Central memory CD8-positive, alpha-beta T cell (primary cell): ENCODE results near the gene C6orf132.
A peak's percentile ranks its signal among the peaks of the same experiment; 100 is the strongest.

Experiments used
- ATAC-seq: fragments of 150-1000 bp; cut with Tn5 transposase; replicated peaks from 2 replicates; pipeline ENCODE4 v1.10.0; 2022; ENCODE audit warnings: mild to moderate bottlenecking, moderate FRiP score, moderate number of reproducible peaks; ENCODE audit not compliant: poor library complexity, severe bottlenecking; ENCODE audit errors: extremely low read depth
- DNase-seq, 2 donors: peaks; one replicate each; pipeline ENCODE4 v3.0.0; 2021; ENCODE audit warnings: low spot score in 2 of 2
- H3K27ac Mint-ChIP-seq: one replicate; pipeline ENCODE4 v1.8.0; 2022; ENCODE audit warnings: low read depth, mild to moderate bottlenecking, moderate library complexity, mixed read lengths
- H3K27me3 Mint-ChIP-seq: one replicate; pipeline ENCODE4 v1.8.0; 2022; ENCODE audit warnings: mixed read lengths
- H3K36me3 Mint-ChIP-seq: one replicate; pipeline ENCODE4 v1.8.0; 2022; ENCODE audit warnings: mild to moderate bottlenecking, moderate library complexity, mixed read lengths; ENCODE audit not compliant: insufficient read depth
- H3K4me1 Mint-ChIP-seq: one replicate; pipeline ENCODE4 v1.8.0; 2022; ENCODE audit warnings: mixed read lengths
- H3K4me3 Mint-ChIP-seq: one replicate; pipeline ENCODE4 v1.8.0; 2022; ENCODE audit warnings: mild to moderate bottlenecking, moderate library complexity, mixed read lengths
- H3K9me3 Mint-ChIP-seq: one replicate; pipeline ENCODE4 v1.8.0; 2022; ENCODE audit warnings: mixed read lengths

The C6orf132 gene

GRCh38 chr6:42120895-42121865 is 21.2 kb downstream of the C6orf132 start:
- no peaks in the 10 kb centered on the region for H3K9me3 Mint-ChIP-seq
- no peak overlapping the region for H3K4me3 Mint-ChIP-seq
- DNase-seq (no peak), ATAC-seq (no peak)
- peaks cover 13% of the 10 kb centered on the region for H3K27me3 Mint-ChIP-seq
- H3K27ac Mint-ChIP-seq, result no peak overlapping the region
- H3K4me1 Mint-ChIP-seq, result no peaks in the 10 kb centered on the region
- no peaks in the 10 kb centered on the region for H3K36me3 Mint-ChIP-seq

- H3K4me3 Mint-ChIP-seq, result no peak overlapping the region
- DNase-seq, result no peak
- no peaks in the 10 kb centered on the region for H3K9me3 Mint-ChIP-seq
- H3K36me3 Mint-ChIP-seq, result no peaks in the 10 kb centered on the region
- no peak for ATAC-seq
- peaks cover 17% of the 10 kb centered on the region for H3K27me3 Mint-ChIP-seq
- no peak overlapping the region for H3K27ac Mint-ChIP-seq
- H3K4me1 Mint-ChIP-seq, result no peaks in the 10 kb centered on the region
These were observed 24.0 kb downstream of the C6orf132 start for GRCh38 chr6:42118162-42119001.

- DNase-seq, result no peak
- Mint-ChIP-seq H3K36me3 (no peaks in the 10 kb centered on the region), H3K4me3 (no peak overlapping the region), H3K27ac (no peak overlapping the region), H3K4me1 (no peaks in the 10 kb centered on the region), H3K27me3 (peaks cover 17% of the 10 kb centered on the region), H3K9me3 (no peaks in the 10 kb centered on the region)
- no peak for ATAC-seq
These were observed 24.6 kb downstream of the C6orf132 start for GRCh38 chr6:42117843-42118161.

GRCh38 chr6:42113936-42114636 is 28.3 kb downstream of the C6orf132 start:
- Mint-ChIP-seq H3K4me3 (no peak overlapping the region), H3K4me1 (no peaks in the 10 kb centered on the region), H3K36me3 (no peaks in the 10 kb centered on the region), H3K27me3 (peaks cover 17% of the 10 kb centered on the region), H3K27ac (no peak overlapping the region), H3K9me3 (no peaks in the 10 kb centered on the region)
- DNase-seq (no peak), ATAC-seq (no peak)

DNA sequence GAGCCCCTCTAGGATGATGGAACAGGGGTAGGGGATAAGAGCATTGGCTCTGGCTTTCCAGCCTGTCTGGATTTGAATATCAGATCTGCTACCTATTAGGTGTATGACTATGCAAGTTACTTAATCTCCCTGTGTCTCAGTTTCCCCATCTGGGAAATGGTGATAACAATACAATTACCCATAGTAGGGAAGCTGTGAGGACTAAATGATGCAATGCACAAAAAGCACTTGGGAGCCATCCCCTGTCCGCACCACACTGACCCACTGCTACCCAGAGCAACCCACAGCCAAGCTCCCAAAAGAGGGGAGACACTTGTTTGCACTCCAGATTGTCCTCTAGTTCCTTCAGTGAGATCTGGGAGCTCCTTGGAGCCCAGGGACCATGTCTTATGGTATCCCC is 30.1 kb downstream of the C6orf132 start:
- H3K4me3 Mint-ChIP-seq, result no peak overlapping the region

DNA sequence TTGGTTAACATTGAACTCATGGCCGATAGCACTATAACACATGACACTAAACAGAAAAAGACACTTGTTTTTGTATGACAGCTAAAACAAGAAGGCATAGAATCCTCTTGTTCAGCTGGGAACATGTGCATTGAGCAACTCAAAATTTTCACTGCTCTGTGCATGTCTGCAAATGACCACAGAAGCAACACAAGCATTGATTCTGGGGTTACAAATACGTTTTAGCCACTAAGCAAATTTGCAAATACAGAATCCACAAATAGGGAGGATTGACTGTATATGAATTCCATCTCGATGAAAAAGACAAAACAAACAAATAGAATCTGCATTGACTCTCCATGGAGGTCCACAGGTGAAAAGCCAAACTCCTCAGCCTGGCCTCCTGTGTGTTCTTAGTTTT is 31.7 kb downstream of the C6orf132 start:
- H3K4me1 Mint-ChIP-seq, result no peaks in the 10 kb centered on the region
- no peaks in the 10 kb centered on the region for H3K36me3 Mint-ChIP-seq
- no peak overlapping the region for H3K4me3 Mint-ChIP-seq
- DNase-seq (no peak), ATAC-seq (no peak)
- H3K9me3 Mint-ChIP-seq, result no peaks in the 10 kb centered on the region
- H3K27ac Mint-ChIP-seq, result no peak overlapping the region
- no peaks in the 10 kb centered on the region for H3K27me3 Mint-ChIP-seq

More for the DNA sequence above, 30.1 kb downstream of the C6orf132 start:
- ATAC-seq (no peak), DNase-seq (no peak)
- no peaks in the 10 kb centered on the region for H3K9me3 Mint-ChIP-seq
- H3K27me3 Mint-ChIP-seq, result peaks cover 16% of the 10 kb centered on the region
- H3K4me1 Mint-ChIP-seq, result no peaks in the 10 kb centered on the region
- no peak overlapping the region for H3K27ac Mint-ChIP-seq
- no peaks in the 10 kb centered on the region for H3K36me3 Mint-ChIP-seq

- H3K4me3 Mint-ChIP-seq, result no peak overlapping the region
- H3K27me3 Mint-ChIP-seq, result no peaks in the 10 kb centered on the region
- ATAC-seq (no peak), DNase-seq (no peak)
- no peaks in the 10 kb centered on the region for H3K9me3 Mint-ChIP-seq
- H3K4me1 Mint-ChIP-seq, result peaks cover 7% of the 10 kb centered on the region
- H3K27ac Mint-ChIP-seq, result no peak overlapping the region
- H3K36me3 Mint-ChIP-seq, result no peaks in the 10 kb centered on the region
These were observed 34.3 kb downstream of the C6orf132 start for GRCh38 chr6:42108071-42108470.

- ATAC-seq (no peak), DNase-seq (no peak)
- Mint-ChIP-seq H3K36me3 (peaks cover 2% of the 10 kb centered on the region), H3K4me3 (peak overlapping the region; percentile 67), H3K9me3 (no peaks in the 10 kb centered on the region), H3K27ac (no peak overlapping the region), H3K4me1 (peaks cover 7% of the 10 kb centered on the region), H3K27me3 (no peaks in the 10 kb centered on the region)
These were observed 36.1 kb downstream of the C6orf132 start for GRCh38 chr6:42106112-42107023.

DNA sequence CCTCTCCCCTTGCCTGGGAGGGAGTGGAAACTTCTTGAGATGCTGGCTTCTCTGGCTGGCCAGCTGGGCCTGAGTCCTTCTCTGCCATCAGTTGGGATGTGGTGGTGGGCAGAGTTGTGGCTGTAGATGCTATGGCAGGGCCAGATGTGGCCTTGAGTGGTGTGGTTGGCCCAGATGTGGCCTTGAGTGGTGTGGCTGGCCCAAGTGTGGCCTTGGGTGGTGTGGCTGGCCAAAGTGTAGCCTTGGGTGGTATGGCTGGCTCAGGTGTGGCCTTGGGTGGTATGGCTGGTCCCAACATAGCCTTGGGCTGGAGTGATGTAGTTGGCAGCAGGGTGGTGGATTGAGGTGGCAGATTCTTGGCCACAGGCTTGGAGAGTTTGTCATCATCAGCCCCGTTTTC is 36.7 kb downstream of the C6orf132 start:
- DNase-seq (no peak), ATAC-seq (no peak)
- H3K36me3 Mint-ChIP-seq, result peaks cover 2% of the 10 kb centered on the region
- H3K9me3 Mint-ChIP-seq, result no peaks in the 10 kb centered on the region
- no peak overlapping the region for H3K27ac Mint-ChIP-seq
- H3K4me1 Mint-ChIP-seq, result peaks cover 7% of the 10 kb centered on the region
- H3K27me3 Mint-ChIP-seq, result no peaks in the 10 kb centered on the region
- peak overlapping the region; percentile 67 for H3K4me3 Mint-ChIP-seq

DNA sequence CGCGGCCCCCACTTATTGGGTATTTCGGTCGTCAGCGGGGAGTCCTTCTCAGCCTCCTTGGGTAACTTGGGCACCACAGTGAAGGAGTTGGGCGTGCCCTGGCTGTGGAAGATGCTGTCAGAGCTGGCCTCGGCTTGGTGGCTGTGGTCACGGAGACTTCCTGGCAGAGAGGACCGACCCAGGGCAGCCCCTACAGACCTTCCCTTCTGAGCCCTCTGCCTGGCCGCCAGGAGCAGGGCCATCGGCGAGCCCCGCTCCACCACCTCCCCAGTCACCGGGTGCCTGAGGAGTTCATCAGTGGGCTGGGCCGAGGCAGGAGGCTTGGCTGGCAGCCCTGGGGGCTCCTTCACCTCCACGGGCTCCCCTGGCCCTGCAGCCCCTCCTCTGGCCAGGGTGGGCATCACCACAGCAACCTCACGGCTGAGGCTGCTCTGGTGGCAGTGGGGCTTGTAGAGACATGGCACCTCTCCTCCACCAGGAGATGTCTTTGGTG is 37.2 kb downstream of the C6orf132 start:
- no peaks in the 10 kb centered on the region for H3K9me3 Mint-ChIP-seq
- peaks cover 2% of the 10 kb centered on the region for H3K36me3 Mint-ChIP-seq
- DNase-seq, result no peak
- no peaks in the 10 kb centered on the region for H3K27me3 Mint-ChIP-seq
- no peak for ATAC-seq
- no peak overlapping the region for H3K27ac Mint-ChIP-seq
- peaks cover 7% of the 10 kb centered on the region for H3K4me1 Mint-ChIP-seq
- peak overlapping the region; percentile 67 for H3K4me3 Mint-ChIP-seq

DNA sequence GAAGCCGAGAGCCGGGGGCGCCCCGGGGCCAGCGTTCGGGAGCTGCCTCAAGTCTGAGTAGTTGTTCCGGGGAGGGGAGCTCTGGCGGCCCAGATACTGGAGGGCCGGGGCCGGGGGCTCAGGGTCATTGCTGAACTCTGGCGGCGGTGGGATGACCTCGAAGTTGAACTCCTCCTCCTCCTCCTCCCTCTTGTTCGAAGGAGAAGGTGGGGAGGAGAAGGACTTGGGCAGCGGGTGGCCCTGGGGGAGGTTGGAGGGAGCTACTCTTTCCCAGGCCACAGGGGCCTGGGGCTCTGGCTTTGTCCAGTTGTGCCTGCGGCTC is 37.7 kb downstream of the C6orf132 start:
- Mint-ChIP-seq H3K27me3 (no peaks in the 10 kb centered on the region), H3K9me3 (no peaks in the 10 kb centered on the region), H3K27ac (no peak overlapping the region), H3K36me3 (peaks cover 2% of the 10 kb centered on the region), H3K4me1 (peaks cover 7% of the 10 kb centered on the region), H3K4me3 (peak overlapping the region; percentile 67)
- DNase-seq, result no peak
- ATAC-seq, result no peak
